Stimulated activated CD4-positive, alpha-beta T cell treated with anti-CD3 and anti-CD28 coated beads, Interleukin-1b, Interleukin-23, amount 100 ng/mL, for 24 hours (primary cell): ENCODE data around the gene TOM1L1.

ENCODE experiments used
- DNase-seq, 4 experiments: peaks; one replicate each; pipeline ENCODE4 v3.0.0-alpha.2; 2020; ENCODE audit warnings: low read depth in 4 of 4, low spot score in 1 of 4

TOM1L1 gene

DNA sequence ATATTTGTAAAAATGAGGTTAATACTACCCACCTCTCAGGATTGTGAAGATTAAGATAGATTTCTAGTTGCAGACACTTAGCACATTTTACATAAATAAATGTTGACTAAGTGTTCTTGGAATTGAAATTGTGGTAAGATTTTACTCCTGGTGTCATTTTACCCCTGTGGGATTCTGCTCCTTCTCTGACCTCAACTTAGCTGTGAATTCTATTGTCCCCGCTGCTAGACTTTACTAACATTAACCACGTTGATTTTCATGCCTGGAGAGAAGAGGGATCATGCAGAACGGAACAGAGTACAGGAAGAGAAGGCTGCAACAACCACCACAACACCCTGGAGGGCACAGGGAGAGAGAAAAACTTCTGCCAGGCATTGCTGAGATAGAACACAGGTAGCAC, 2.1 kb upstream of the TOM1L1 start:
- DNase-seq = no peak

DNA sequence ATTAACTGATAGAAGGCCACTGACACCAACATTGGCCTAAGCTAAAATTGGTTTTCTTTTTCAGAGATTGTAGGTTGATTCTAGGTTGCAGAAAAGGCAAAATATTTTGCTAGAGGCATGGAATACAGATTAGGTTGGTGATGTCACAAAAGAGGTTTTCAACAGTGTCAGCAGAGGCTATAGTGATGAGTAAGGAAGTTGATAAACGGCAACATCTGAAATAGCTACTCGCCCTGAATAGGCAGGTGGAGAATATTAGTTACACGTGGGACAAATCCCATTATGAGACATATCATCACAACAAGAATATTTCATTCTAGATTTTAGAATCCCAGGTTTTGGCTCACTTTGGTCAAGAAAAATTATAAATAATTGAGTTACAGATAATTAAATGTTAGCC, 1.5 kb upstream of the TOM1L1 start:
- DNase-seq = no peak

DNA sequence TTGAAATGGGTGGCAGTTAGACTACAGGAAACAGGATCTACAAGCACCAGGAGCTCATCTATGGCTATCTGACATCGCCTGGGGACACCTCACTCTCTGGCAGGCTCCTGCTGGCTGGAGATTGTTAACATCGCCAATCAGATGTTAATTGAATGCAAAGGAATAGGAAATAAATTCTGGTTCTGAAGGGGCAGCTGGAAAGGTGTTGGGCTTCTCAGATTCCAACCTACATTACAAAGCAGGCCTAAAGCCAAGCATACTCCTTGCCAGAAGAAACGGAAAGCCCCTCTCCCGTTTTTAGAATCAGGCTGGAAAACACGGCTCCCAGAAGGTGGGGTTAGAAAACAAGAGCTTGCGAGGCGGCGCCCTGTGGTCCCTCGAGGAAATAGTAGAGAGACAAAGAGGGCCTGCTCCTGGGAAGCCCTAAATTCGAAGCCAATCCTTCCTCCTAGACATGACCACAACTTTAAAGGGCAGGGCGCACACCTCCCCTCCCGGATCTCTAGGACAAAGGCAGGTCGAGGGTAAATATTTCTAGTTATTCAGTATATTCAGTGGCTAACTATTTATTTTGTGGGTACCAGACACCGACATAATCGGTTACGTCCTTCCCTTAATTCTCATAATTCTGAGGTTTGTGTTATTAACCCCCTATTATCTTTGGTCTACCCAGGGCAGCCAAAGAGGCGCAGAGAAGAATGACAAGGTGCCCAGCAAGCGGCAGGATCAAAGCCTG, 763 bp upstream of the TOM1L1 start:
- DNase-seq = no peak

DNA sequence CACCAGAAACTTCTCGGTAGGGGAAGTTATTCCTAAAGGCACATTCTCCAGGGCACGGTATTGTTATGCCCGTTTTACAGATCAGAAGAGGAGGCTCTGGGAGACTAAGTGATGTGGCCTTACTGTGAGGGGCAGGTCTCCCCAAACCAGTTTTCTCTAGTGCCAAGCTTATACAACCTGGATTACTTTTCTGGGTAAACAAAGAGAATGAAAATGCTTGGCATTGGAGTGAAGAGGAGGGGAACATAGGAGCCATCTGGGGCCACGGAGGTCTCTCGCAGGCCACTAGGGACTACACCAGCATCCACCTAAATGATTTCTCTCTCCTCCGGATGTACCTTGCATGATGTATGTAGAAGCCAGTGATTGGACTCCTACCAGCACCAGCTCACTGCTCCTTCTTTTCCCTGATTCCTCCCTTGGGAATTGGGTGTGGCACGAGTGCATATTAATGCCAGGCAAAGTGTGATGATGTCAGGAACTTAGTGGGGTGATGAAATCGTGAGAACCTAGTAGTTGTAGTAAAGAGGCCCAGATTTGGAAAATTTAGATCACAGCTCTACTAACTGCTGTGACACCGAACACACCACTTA, 674 bp downstream of the TOM1L1 start:
- DNase-seq = no peak

DNA sequence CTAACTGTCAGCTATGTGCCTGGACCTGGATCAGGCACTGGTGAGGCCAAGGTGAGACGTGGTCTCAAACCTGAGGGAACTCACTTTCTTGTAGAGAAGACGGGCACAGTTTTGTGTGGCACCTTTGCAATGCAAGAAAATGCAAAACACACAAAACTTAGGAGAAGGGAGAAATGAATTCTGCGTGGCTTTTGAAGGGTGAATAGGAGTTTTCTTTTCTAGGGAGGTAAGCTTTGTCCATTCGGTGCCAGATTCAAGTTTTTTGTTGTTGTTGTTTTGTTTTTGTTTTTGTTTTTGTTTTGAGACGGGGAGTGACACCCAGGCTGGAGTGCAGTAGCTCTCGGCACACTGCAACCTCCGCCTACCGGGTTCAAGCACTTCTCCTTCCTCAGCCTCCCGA, 1.4 kb downstream of the TOM1L1 start:
- DNase-seq = no peak

DNA sequence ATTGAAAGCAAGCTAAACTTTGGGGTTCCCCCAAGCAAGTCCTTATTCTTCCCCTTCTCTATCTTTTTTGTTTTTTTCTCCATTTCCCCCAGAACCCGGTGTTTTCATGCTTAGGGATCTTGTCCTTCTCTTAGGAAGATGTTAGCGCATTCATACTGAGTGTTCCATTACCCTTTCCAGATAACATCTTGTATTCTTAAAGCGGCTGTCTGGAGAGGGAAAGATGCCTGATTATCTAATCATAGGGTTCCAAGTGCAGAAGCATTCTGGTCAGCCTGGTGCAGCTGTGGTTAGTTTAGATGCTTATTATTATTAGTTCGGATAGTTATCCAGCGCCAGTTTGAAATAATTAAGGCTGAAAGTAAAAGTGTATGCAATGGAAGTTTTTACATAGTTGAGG, 2.0 kb downstream of the TOM1L1 start:
- DNase-seq = no peak

DNA sequence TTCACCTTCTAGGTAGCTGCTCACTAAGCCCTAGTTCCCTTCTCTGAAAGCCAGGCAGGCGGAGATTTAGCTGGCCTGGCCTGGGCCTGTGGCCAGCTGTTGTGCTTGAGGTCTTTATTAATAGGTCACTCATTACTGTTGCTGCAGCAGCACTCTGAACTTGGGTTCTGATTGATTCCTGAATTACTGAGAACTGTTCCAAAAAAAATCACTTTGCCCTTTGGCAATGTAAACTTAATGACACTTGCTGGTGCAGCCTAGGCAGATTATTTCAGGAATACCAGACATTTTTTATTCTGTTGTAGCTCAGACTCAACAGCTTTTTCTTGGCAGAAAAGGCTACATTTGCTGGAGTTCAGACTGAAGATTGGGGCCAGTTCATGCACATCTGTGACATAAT, 2.7 kb downstream of the TOM1L1 start:
- DNase-seq = no peak

DNA sequence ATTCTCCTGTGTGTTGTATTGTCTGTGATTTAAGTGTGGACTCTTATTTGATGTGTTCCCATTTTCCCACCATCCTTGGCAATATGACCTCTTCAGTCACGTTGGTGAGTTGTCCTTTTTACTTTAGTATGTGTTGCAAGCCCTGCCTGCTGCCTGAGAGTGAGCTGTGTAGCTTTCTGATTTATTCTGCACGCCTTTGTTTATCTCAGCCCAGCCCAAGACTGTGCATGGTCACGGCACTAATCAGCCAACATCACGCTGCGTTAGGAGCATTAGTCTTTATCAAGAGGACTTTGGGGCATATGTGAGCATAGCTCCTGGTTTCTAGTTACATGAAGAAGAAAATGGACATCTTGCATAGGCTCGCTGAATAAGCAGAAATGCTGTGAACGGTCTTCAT, 6.0 kb downstream of the TOM1L1 start:
- DNase-seq = no peak

DNA sequence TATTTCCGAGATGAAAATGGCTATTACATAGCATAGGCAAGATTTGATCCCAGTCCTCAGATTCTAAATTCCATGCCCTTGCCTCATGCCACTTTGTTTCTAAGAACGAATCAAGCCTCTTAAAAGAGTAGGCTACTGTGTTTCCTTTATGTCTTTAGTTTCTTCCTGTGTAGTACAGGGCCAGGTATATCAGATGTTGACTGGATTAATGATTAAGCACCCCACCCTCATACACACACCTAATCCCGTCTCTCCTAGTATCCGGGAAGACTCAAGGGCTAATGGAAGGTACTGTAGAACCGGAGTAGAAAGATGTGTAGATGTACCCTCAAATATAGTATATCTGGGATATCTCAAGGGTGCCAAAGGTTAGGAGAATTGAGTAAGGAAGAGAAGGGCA, 6.7 kb downstream of the TOM1L1 start:
- no peak for DNase-seq

DNA sequence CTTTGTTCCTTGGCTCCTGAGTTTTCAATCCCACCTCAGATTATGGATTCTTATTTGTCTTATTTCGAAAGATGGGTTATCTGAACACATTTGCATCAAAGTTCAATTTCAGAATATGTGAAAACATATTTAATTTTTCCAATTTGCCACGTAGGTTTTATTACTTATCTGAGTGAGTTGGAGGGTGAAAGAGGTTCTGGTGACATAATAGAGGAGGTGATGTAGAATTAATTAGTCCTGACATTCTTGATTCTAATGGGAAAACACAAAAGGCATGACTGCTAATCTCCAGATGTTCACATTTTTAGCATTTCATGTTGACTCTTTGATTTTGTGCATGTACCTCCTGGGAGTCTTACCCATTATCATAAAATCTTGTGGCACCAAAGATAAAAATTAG, 9.1 kb downstream of the TOM1L1 start:
- DNase-seq = no peak

DNA sequence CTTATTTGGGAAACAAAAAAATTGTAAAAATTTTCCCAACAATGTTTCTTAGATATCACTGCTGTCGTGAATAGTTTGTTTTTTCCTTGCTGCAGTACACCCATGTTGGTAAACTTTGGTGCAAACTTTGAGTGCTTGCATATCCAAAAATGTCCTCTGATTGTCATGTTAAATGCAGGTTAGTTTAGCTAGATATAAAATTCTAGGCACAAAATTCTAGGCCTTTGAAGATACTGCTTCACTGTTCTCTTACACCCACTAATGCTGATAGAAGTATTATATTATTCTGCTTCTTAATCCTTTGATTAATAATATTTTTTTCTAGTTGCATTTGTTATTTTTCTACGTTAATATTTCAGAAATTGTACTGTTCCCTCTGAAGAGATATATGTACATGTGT, 16.1 kb downstream of the TOM1L1 start:
- no peak for DNase-seq

DNA sequence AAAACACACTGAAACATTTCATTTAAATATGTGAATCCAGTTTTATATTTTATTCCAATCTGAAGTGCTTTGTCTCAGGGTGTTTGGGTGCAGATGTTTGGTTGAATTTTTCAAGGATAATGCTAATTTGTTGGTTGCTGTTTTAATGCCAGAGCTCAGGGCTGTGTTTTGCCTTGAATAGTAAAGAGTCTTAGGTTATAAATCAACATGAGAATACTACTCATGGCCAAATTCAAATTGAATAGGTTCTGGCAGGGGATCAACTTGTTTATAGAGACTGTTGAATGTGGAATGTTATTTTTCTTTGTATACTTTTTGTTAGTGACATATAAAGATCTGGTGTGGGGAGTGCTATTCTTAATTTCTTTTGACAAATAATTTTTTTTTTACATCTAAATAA, 18.8 kb downstream of the TOM1L1 start:
- no peak for DNase-seq

DNA sequence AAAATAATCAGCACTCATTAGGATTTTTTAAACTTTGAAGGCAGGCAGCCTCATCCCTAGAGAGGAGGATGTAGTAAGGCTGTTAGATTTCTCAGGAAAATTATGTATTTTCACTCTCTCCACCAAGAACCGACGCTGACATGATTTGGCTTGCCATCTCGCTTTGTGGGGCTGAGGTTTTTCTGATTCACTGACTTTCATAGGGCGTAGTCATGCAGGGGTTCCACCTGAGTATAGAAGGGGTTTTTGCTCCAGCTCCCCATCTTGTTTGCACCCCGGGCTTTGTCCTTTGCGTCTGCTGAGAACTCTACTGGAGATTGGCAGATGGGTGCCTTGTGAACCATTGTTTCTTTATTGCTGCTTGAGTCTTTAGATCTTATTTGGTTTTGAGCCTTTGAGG, 20.2 kb downstream of the TOM1L1 start:
- no peak for DNase-seq

DNA sequence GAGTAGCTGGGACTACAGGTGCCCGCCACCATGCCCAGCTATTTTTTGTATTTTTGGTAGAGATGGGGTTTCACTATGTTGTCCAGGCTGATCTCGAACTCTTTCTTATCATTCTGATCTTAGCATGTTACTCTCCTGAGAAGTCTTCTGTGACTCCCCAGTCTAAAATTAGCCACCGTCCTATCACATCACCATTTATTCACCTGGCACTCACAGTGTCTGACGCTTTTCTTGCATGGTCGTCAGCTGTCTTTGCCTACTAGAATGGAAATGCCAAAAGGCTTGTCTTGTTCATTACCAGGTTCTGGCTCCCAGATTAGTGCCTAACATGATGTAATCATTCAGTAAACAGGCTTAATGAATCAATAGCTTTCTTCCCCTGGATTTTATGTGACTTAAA, 23.8 kb downstream of the TOM1L1 start:
- no peak for DNase-seq

DNA sequence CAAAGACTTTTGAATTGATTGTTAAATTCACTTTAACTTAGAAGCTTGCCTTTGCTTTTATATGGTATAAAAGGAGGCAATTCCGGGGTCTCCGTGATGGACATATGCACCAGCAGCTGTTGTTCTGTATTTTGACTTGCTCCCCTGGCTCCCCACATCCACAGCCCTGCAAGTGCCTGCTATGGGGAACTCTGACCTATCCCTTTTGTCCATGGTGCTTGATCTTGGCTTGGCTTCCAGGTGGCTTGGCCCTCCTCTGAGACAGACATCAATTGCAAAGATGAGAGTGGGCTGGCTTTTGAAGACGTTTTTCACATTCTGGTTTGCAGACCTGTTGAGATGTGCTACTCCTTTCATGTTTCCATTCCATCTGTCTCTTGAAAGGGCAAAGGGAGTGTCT, 26.9 kb downstream of the TOM1L1 start:
- no peak for DNase-seq

DNA sequence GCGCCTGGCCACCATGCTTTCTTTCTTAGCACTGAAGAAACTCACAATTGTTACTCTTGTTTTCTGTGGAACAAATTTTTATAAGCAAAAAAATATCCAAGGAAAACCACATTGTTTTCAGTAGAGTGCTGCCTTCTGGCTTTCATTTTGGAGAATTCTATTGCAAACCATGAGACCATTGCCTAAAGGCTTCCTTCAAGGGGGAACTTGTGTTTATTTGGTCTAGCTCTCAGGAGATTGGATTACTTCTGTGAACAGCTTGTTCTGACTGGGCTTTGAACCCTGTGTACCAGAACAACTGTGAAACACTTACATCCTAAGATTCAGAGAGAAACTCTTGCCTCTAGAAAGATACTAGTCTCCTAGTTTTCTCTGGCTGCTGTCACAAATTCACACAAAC, 32.1 kb downstream of the TOM1L1 start:
- no peak for DNase-seq

DNA sequence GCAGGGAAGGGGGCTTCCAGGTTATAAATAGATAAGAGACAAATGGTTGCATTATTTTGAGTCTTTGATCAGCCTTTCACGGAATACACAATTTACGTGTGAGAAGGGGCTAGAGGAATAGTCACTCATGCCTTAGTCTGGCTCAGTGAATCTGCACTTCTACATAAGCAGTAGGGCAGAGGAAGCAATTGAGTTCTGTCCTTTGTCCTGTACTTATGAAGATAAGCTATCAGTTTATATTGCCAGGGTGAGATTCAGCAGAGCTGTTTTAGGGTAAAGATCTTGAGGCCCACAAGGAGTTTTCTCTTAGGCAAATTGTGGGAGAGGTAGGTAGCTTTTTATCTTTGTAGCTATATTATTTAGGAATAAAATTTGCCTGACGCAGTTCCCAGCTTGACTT, 33.3 kb downstream of the TOM1L1 start:
- DNase-seq = no peak

DNA sequence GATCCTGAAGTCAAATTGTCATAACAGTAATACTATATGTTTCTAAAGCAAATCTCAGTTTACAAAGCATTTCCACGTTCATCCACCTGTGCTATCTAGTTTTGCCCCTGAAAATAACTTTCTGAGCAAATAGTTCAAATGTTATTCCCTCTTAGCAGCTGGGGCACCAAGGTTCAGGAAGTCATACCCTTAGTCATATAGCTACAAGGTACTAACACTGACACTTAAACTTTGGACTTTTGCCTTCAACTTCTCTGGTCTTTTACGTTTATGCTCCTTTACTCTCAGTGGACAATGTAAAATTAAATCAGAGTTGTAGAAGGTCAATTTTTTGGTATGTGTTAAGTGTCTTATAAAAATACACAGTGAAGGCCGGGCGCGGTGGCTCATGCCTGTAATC, 34.8 kb downstream of the TOM1L1 start:
- no peak for DNase-seq

DNA sequence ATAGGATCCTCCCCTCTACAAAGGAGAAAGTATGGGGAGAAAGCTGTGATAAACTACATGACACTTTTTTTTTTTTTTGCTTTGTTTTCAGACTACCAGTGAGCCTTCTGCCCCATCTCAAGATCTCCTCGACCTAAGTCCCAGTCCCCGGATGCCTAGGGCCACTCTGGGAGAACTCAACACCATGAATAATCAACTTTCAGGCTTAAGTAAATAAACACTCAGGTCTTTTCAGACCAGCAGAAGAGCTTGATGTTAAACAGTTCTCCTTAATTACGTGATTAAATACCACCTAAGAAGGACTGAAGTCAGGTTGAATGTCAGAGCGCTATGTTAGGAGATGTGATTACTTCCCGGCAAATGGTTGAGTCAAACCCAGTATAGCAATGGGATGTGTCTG, 36.4 kb downstream of the TOM1L1 start:
- DNase-seq = no peak

DNA sequence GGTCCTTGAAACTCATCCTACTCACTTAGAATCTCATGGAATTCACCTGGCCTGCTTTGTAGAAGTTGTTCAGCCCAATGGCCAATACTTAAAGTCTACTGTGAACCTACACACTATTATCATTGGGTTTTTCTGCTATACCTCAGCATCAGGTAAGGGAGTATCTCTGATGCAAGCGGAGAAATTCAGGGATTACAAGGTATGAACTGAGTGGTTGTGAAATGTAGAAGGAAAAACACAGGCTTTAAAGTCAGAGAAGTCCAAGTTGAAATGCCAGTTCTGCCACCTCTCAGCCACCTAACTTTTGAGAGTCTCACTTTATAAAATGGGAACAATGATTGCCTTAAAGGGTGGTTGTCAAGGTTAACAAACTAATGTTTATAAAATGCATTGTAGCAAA, 36.8 kb downstream of the TOM1L1 start:
- no peak for DNase-seq

DNA sequence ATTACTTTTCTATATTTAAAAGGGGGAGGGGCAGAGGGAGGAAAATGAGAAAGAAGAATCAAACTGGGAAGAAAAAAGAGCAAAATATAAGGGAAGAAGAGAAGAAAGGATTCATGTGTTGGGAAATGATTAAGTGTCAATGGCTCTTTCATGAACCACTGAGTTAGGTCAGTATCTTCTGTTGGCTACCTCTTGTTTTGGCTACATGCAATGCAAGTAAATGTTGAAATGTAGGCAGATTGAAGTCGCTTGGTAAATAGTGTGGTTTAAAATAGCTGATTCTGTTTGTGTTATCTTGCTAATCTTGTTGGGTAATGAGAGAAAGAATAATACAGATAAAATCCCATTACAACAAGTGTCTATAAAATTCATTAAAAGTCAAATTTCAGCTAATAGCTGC, 40.6 kb downstream of the TOM1L1 start:
- no peak for DNase-seq

DNA sequence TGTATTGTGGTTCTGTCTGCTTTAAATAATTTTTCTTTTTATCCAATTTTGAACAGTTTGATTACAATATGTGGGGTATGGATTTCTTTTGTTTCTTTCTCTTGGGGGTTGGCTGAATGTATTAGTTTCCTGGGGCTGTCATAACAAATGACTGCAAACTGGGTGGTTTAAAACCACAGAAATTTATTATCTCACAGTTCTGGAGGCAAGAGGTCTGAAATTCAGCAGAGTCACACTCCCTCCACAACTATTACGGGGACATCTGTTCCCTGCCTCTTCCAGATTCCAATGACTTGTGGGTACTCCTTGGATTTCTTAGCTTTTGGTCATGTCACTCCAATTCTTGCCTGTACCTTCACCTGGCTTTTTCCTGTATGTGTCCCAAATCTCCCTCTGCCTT, 44.1 kb downstream of the TOM1L1 start:
- no peak for DNase-seq

DNA sequence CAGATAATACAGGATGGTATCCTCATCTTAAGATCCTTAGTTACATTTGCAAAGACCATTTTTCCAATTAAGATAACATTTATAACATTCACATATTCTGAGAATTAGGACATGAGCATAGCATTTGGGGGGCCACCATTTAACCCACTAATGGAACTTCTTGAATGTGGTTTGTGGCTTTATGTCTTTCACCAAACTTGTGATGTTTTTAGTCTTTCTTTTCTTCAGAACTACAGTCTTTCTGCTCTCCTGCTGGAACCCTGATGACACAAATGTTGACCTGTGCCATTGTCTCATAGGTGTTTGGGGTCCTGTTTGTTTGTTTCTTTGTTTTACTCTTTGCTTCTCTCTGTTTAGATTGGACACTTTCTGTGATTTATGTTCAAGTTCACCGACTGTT, 44.6 kb downstream of the TOM1L1 start:
- no peak for DNase-seq
